C4-2B (cell line): ENCODE results near the gene SERHL2.

Experiments
- CTCF ChIP-seq: fragments of 450-650 bp; conservative IDR thresholded peaks from 2 replicates; pipeline ENCODE4 v1.5.1; 2017; ENCODE audit warnings: mild to moderate bottlenecking
- ZFX ChIP-seq: fragments of 450-650 bp; IDR thresholded peaks from 2 replicates; pipeline ENCODE4 v1.6.1; 2017

GRCh38 chr22:42511401-42511891 lies 42.3 kb upstream of the SERHL2 start:
- TF ChIP-seq CTCF, result no peak
- no peak for TF ChIP-seq ZFX
